Fibroblast of villous mesenchyme (primary cell): ENCODE measurements around the gene ADAMTS16. TPM values are rescaled to one million over a fixed set of nuclear protein-coding genes. Genes with fewer than 3 reads are reported as not detected.

Experiments used
- DNase-seq: peaks from one replicate; pipeline ENCODE4 v3.0.0-alpha.2; 2010; ENCODE audit warnings: low read depth
- H3K4me3 ChIP-seq: 2 replicates; pipeline ENCODE4 v1.5.1; 2011; ENCODE audit warnings: low read depth, mild to moderate bottlenecking, low read length
- CTCF ChIP-seq: IDR thresholded peaks from 2 replicates; pipeline ENCODE4 v1.5.1; 2012; ENCODE audit warnings: low read depth, mild to moderate bottlenecking, low read length; ENCODE audit not compliant: insufficient read depth
- total RNA-seq: library from RNA; depleted of rRNA; stranded (reverse); fragments of >200 nt; gene quantifications from 2 replicates; pipeline ENCODE4 v1.2.3, GENCODE V29; 2012

The ADAMTS16 gene
- total RNA-seq, 1 donor: under 0.01 TPM

- TF ChIP-seq CTCF: no peak
- DNase-seq: no peak
- no peak overlapping the region for H3K4me3 ChIP-seq
Measured at GRCh38 chr5:5314166-5314565, 174.0 kb downstream of the ADAMTS16 start.

- no peak for DNase-seq
- no peak overlapping the region for H3K4me3 ChIP-seq
- no peak for TF ChIP-seq CTCF
Measured at GRCh38 chr5:5314626-5315025, 174.5 kb downstream of the ADAMTS16 start.

- no peak for TF ChIP-seq CTCF
- peak; percentile 53 for DNase-seq
- no peak overlapping the region for H3K4me3 ChIP-seq
Measured at GRCh38 chr5:5315068-5315980, 175.2 kb downstream of the ADAMTS16 start.

- DNase-seq: peak; percentile 55
- no peak overlapping the region for H3K4me3 ChIP-seq
- TF ChIP-seq CTCF: no peak
Measured at GRCh38 chr5:5316334-5316733, 176.2 kb downstream of the ADAMTS16 start.

GRCh38 chr5:5317976-5318375 is 177.8 kb downstream of the ADAMTS16 start:
- DNase-seq: no peak
- no peak for TF ChIP-seq CTCF
- no peak overlapping the region for H3K4me3 ChIP-seq

GRCh38 chr5:5318426-5319190 is 178.5 kb downstream of the ADAMTS16 start:
- no peak for DNase-seq
- no peak for TF ChIP-seq CTCF
- H3K4me3 ChIP-seq: no peak overlapping the region
